Skeletal muscle satellite cell (primary cell): Measurements from ENCODE around the gene SYNC. TPM values are rescaled to one million over a fixed set of nuclear protein-coding genes. Genes with fewer than 3 reads are reported as not detected.
A peak's percentile ranks its signal among the peaks of the same experiment; 100 is the strongest.

Source experiments
- H3K27me3 ChIP-seq: 2 replicates; pipeline ENCODE4 v1.7.0; 2013; ENCODE audit warnings: low read length; ENCODE audit not compliant: control insufficient read depth, insufficient read depth
- H3K36me3 ChIP-seq: 2 replicates; pipeline ENCODE4 v1.7.0; 2013; ENCODE audit warnings: mild to moderate bottlenecking, control low read depth, low read length; ENCODE audit not compliant: insufficient read depth
- H3K4me1 ChIP-seq: 2 replicates; pipeline ENCODE4 v1.7.0; 2013; ENCODE audit warnings: low read length; ENCODE audit not compliant: control insufficient read depth, insufficient read depth
- H3K4me2 ChIP-seq: 2 replicates; pipeline ENCODE4 v1.7.0; 2013; ENCODE audit warnings: mild to moderate bottlenecking, low read length
- H3K4me3 ChIP-seq: 2 replicates; pipeline ENCODE4 v1.7.0; 2013; ENCODE audit warnings: low read length
- H3K9ac ChIP-seq: 2 replicates; pipeline ENCODE4 v1.7.0; 2013; ENCODE audit warnings: mild to moderate bottlenecking, low read depth, low read length, moderate library complexity
- H3K9me3 ChIP-seq: replicated peaks from 2 replicates; pipeline ENCODE4 v1.7.0; 2013; ENCODE audit warnings: mild to moderate bottlenecking, control low read depth, low read length
- total RNA-seq: library from RNA; depleted of rRNA; stranded (reverse); fragments of >200 nt; gene quantifications from 2 replicates; pipeline ENCODE4 v1.2.3, GENCODE V29; 2012; rRNA removed

The SYNC gene
- 7.4 and 22.9 TPM in 2 replicates for total RNA-seq

DNA sequence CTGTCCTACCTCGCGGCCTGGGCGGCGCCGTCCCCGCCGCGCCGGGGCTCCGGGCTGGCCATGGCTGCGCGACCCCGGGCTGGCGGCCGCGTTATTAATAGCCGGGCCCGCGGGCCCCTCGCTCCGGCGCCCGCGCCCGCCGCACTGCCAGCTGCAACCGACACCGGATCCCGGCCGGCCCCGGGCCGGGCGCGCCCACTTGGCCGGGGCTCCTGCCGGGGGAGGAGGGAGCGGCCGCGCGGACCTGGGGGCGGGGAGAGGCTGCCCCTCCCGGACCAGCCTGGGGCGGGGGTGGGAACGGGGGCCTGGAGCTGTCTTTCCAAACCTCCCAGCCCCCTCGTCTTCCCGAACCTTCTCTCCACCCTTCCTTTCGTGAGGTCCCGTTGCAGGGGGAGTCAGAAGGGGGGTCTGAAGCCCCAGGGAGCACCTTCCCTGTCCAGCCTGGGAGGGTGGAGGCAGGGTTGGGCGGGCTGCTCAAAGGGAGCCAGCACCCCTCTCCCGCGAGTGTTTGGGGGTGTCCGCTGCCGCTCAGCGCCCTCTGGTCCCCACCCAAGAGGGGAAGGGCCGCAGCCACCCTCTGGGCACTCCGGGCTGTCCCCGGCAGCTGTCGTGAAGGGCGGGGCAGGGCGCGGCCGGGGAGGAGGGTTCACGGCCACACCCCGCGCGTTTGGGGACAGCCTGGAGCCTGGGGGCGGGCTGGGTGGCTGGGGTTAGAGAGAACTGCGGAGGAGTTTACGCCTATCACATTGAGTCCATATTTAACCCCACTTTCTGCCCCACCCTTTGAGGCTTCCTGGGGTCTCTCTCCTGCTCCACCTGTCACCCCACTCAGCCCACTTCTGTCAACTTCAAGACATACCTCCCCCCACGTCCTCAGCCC lies at the start of gene SYNC:
Gene SYNC, minus strand, starts transcription at position 172 of the 880 bp plus-strand sequence. Its CDS starts 110 bp downstream, at position 62.
- H3K36me3 ChIP-seq = no peaks in the 10 kb centered on the region
- peak within 1 kb of the TSS; percentile 76 for H3K4me3 ChIP-seq
- H3K27me3 ChIP-seq = no peaks in the 10 kb centered on the region
- H3K9me3 ChIP-seq = no peaks in the 10 kb centered on the region
- H3K4me1 ChIP-seq = peaks cover 30% of the 10 kb centered on the region
- H3K9ac ChIP-seq = peak within 1 kb of the TSS; percentile 97
- peak within 1 kb of the TSS; percentile 98 for H3K4me2 ChIP-seq

GRCh38 chr1:32749771-32750170 lies 47.2 kb upstream of the SYNC start:
- Histone ChIP-seq H3K4me2 (no peak overlapping the region), H3K4me3 (no peak overlapping the region), H3K36me3 (no peaks in the 10 kb centered on the region), H3K4me1 (peaks cover 10% of the 10 kb centered on the region), H3K27me3 (peaks cover 5% of the 10 kb centered on the region), H3K9me3 (no peaks in the 10 kb centered on the region), H3K9ac (no peak overlapping the region)

DNA sequence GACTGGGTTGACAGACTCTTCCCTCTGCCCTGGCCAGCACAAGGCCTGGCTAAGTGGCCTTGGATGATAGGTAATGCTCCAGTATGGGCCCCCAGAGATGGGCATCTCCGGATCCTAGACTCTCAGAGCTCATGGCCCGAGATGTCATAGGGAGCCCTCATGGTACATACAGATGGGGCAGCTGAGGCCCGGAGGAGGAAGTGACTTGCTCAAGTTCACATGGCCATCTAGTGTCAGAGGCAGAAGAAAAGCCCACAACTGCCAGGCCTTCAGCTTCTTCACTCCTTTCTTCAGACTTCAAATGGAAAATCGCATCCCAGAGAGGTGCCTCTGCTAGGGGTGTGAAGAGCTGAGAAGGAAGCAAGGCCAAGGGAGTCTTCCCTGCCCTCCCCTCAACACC lies 46.8 kb upstream of the SYNC start:
- Histone ChIP-seq H3K9me3 (no peaks in the 10 kb centered on the region), H3K36me3 (no peaks in the 10 kb centered on the region), H3K9ac (no peak overlapping the region), H3K4me2 (no peak overlapping the region), H3K27me3 (peaks cover 2% of the 10 kb centered on the region), H3K4me3 (no peak overlapping the region), H3K4me1 (peaks cover 8% of the 10 kb centered on the region)

- H3K9ac ChIP-seq = no peak overlapping the region
- H3K4me1 ChIP-seq = peaks cover 4% of the 10 kb centered on the region
- no peak overlapping the region for H3K4me3 ChIP-seq
- no peaks in the 10 kb centered on the region for H3K36me3 ChIP-seq
- H3K27me3 ChIP-seq = no peaks in the 10 kb centered on the region
- H3K4me2 ChIP-seq = no peak overlapping the region
- H3K9me3 ChIP-seq = no peaks in the 10 kb centered on the region
Measured at GRCh38 chr1:32748926-32749325, 46.4 kb upstream of the SYNC start.

- no peak overlapping the region for H3K9ac ChIP-seq
- no peaks in the 10 kb centered on the region for H3K27me3 ChIP-seq
- H3K4me2 ChIP-seq = no peak overlapping the region
- no peaks in the 10 kb centered on the region for H3K36me3 ChIP-seq
- H3K4me1 ChIP-seq = peaks cover 4% of the 10 kb centered on the region
- H3K9me3 ChIP-seq = no peaks in the 10 kb centered on the region
- H3K4me3 ChIP-seq = no peak overlapping the region
Measured at GRCh38 chr1:32748348-32748747, 45.8 kb upstream of the SYNC start.

DNA sequence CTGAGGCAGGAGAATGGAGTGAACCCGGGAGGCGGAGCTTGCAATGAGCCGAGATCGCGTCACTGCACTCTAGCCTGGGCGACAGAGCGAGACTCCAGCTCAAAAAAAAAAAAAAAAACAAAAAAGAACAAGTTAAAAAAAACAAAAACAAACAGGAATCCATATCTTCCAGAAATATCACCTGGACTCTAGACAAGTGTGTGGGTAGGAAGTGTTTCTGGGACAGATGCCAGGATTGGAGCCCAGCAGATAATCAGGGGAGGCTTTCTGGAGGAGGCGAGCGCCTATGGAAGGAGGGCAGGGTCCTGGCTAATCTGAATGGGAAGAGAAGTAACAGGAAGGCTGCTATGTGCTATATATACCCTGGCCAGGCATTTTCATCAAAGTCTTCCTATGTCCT lies 43.6 kb upstream of the SYNC start:
- Histone ChIP-seq H3K4me1 (peaks cover 18% of the 10 kb centered on the region), H3K9ac (no peak overlapping the region)

GRCh38 chr1:32744071-32744425 lies 41.5 kb upstream of the SYNC start:
- no peak overlapping the region for H3K4me2 ChIP-seq
- H3K36me3 ChIP-seq = no peaks in the 10 kb centered on the region

More for the DNA sequence above, 43.6 kb upstream of the SYNC start:
- Histone ChIP-seq H3K4me3 (no peak overlapping the region), H3K36me3 (no peaks in the 10 kb centered on the region), H3K9me3 (no peaks in the 10 kb centered on the region), H3K27me3 (no peaks in the 10 kb centered on the region), H3K4me2 (no peak overlapping the region)

DNA sequence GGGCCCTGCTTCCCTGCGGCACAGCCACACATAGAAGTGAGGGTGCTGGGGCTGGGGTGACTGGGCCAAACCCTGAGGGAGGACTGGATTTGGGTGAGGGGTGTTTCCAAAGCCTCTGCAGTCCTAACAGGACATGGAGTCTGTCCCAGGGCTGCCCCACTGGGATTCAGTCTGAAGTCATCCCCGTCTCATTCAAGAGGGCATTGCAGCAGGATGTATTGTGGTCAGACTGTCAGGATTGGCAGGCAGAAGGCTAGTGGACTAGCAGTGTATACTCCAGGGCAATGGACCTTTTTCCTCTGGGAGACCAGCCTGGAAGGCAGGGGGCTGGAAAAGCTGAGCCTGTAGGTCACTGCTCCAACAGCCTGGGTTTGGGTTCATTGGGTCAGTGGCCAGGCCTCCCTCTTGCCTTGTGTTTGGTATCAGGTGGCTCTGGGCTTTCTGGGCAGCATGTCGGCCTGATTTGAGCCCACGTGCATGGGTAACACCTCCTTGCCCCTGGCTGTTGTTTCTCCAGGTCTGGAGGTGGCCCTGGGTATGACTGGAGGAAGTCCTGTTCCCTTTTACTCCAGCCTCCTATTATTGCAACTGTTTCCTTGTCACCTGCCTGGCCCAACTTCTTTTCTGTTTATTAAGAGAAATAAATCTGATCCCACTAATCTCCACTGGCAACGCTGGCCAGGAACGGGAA lies 41.0 kb upstream of the SYNC start:
- no peaks in the 10 kb centered on the region for H3K36me3 ChIP-seq
- peaks cover 23% of the 10 kb centered on the region for H3K4me1 ChIP-seq
- no peaks in the 10 kb centered on the region for H3K9me3 ChIP-seq
- peak overlapping the region; percentile 90 for H3K4me2 ChIP-seq
- peak overlapping the region; percentile 71 for H3K4me3 ChIP-seq
- H3K9ac ChIP-seq = no peak overlapping the region
- no peaks in the 10 kb centered on the region for H3K27me3 ChIP-seq

More at GRCh38 chr1:32744071-32744425, 41.5 kb upstream of the SYNC start:
- Histone ChIP-seq H3K9me3 (no peaks in the 10 kb centered on the region), H3K27me3 (no peaks in the 10 kb centered on the region), H3K4me1 (peaks cover 23% of the 10 kb centered on the region), H3K9ac (no peak overlapping the region), H3K4me3 (no peak overlapping the region)

DNA sequence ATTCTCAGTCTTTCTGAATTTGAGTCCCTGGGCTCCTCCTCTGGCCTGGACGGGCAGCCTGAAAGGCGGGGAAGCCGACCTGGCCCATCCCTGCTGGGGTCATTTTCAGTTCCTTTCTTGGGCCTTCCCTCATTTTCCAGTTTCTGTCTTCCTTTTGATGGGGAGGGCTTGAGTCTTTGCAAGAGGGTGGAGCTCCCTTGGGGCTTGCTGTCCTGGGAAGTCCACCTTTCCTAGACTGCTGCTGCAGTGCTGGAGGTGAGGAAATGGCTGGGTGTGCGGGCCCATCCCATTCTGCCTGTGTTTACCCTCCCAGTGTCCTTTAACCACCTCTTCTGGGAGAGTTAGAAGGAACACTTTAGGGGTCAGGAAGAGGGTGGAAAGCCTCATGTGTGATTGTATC lies 40.4 kb upstream of the SYNC start:
- Histone ChIP-seq H3K4me3 (peak overlapping the region; percentile 71), H3K36me3 (no peaks in the 10 kb centered on the region), H3K9ac (no peak overlapping the region), H3K4me1 (peaks cover 23% of the 10 kb centered on the region), H3K4me2 (peak overlapping the region; percentile 90), H3K9me3 (no peaks in the 10 kb centered on the region), H3K27me3 (no peaks in the 10 kb centered on the region)

- Histone ChIP-seq H3K4me3 (peak overlapping the region; percentile 71), H3K9ac (peak overlapping the region; percentile 68), H3K4me2 (peak overlapping the region; percentile 90), H3K27me3 (no peaks in the 10 kb centered on the region), H3K36me3 (no peaks in the 10 kb centered on the region), H3K4me1 (peaks cover 23% of the 10 kb centered on the region), H3K9me3 (no peaks in the 10 kb centered on the region)
Measured at GRCh38 chr1:32742199-32742947, 39.8 kb upstream of the SYNC start.
